ENCODE results near the gene CYP4F2.
A peak's percentile ranks its signal among the peaks of the same experiment; 100 is the strongest.
"Not testable (repeated sequence)": the region's sequence is repeated elsewhere in the genome, so short reads cannot be mapped to it uniquely, and the experiment has no call there.

The CYP4F2 gene

GRCh38 chr19:15900504-15900903 lies 2.6 kb upstream of the CYP4F2 start:
- DNase-seq (ENCODE audit: low read depth in 2 of 2, low spot score in 1 of 2): no peak

- DNase-seq (ENCODE audit: low read depth in 2 of 2, low spot score in 1 of 2): not testable (repeated sequence)
These were observed 2.2 kb upstream of the CYP4F2 start for GRCh38 chr19:15900032-15900431.

- DNase-seq (ENCODE audit: low read depth in 2 of 2, low spot score in 1 of 2): not testable (repeated sequence)
These were observed 1.7 kb upstream of the CYP4F2 start for GRCh38 chr19:15899561-15899960.

GRCh38 chr19:15897026-15897737 lies 692 bp downstream of the CYP4F2 start:
- DNase-seq (ENCODE audit: low read depth in 2 of 2, low spot score in 1 of 2): no peak

- no peak for DNase-seq (ENCODE audit: low read depth in 2 of 2, low spot score in 1 of 2)
These were observed 1.9 kb downstream of the CYP4F2 start for GRCh38 chr19:15895876-15896430.

- no peak for DNase-seq (ENCODE audit: low read depth in 2 of 2, low spot score in 1 of 2)
These were observed 3.5 kb downstream of the CYP4F2 start for GRCh38 chr19:15894359-15894758.

- no peak for DNase-seq (ENCODE audit: low read depth in 2 of 2, low spot score in 1 of 2)
These were observed 4.4 kb downstream of the CYP4F2 start for GRCh38 chr19:15893477-15893876.

GRCh38 chr19:15892012-15892411 lies 5.9 kb downstream of the CYP4F2 start:
- no peak for DNase-seq (ENCODE audit: low read depth in 2 of 2, low spot score in 1 of 2)

GRCh38 chr19:15891434-15891833 lies 6.4 kb downstream of the CYP4F2 start:
- no peak for DNase-seq (ENCODE audit: low read depth in 2 of 2, low spot score in 1 of 2)

- DNase-seq (ENCODE audit: low read depth in 2 of 2, low spot score in 1 of 2): not testable (repeated sequence)
These were observed 8.5 kb downstream of the CYP4F2 start for GRCh38 chr19:15889339-15889738.

GRCh38 chr19:15885919-15886318 lies 12.0 kb downstream of the CYP4F2 start:
- no peak for DNase-seq (ENCODE audit: low read depth in 2 of 2, low spot score in 1 of 2)

- DNase-seq (ENCODE audit: low read depth in 2 of 2, low spot score in 1 of 2): no peak
These were observed 12.7 kb downstream of the CYP4F2 start for GRCh38 chr19:15885167-15885566.

- DNase-seq (ENCODE audit: low read depth in 2 of 2, low spot score in 1 of 2): not testable (repeated sequence)
These were observed 14.5 kb downstream of the CYP4F2 start for GRCh38 chr19:15883329-15883728.

- DNase-seq (ENCODE audit: low read depth in 2 of 2, low spot score in 1 of 2): no peak
These were observed 22.9 kb downstream of the CYP4F2 start for GRCh38 chr19:15874821-15875474.

GRCh38 chr19:15873771-15874170 lies 24.1 kb downstream of the CYP4F2 start:
- DNase-seq (ENCODE audit: low read depth in 2 of 2, low spot score in 1 of 2): not testable (repeated sequence)

GRCh38 chr19:15871570-15871969 lies 26.3 kb downstream of the CYP4F2 start:
- DNase-seq (ENCODE audit: low read depth in 2 of 2, low spot score in 1 of 2): no peak

- no peak for DNase-seq (ENCODE audit: low read depth in 2 of 2, low spot score in 1 of 2)
These were observed 28.0 kb downstream of the CYP4F2 start for GRCh38 chr19:15869873-15870272.

- DNase-seq (ENCODE audit: low read depth in 2 of 2, low spot score in 1 of 2): peak in 1 of 2 donors; percentile 7
These were observed 28.7 kb downstream of the CYP4F2 start for GRCh38 chr19:15869109-15869555.

GRCh38 chr19:15866636-15867035 lies 31.2 kb downstream of the CYP4F2 start:
- DNase-seq (ENCODE audit: low read depth in 2 of 2, low spot score in 1 of 2): no peak

- no peak for DNase-seq (ENCODE audit: low read depth in 2 of 2, low spot score in 1 of 2)
These were observed 33.0 kb downstream of the CYP4F2 start for GRCh38 chr19:15864824-15865223.

- no peak for DNase-seq (ENCODE audit: low read depth in 2 of 2, low spot score in 1 of 2)
These were observed 34.6 kb downstream of the CYP4F2 start for GRCh38 chr19:15863272-15863671.

- DNase-seq (ENCODE audit: low read depth in 2 of 2, low spot score in 1 of 2): no peak
These were observed 35.4 kb downstream of the CYP4F2 start for GRCh38 chr19:15862444-15862843.
